Measurements from ENCODE around the gene NECTIN3. TPM values are rescaled to one million over a fixed set of nuclear protein-coding genes. Genes with fewer than 3 reads are reported as not detected.

NECTIN3 gene
- total and polyA plus RNA-seq, 2 of the 4 experiments (the other 2 are of a cell fraction) = 34.7 to 155 TPM

DNA sequence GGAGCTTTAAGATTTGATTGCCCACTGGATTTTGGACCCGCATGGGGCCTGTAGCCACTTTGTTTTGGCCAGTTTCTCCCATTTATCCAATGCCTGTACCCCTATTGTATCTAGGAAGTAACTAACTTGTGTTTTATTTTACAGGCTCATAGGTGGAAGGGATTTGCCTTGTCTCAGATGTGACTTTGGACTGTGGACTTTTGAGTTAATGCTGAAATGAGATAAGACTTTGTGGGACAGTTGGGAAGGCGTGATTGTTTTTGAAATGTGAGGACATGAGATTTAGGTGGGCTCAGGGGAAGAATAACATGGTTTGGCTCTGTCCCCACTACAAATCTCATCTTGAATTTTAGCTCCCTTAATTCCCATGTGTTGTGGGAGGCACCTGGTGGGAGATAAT, 30.7 kb upstream of the NECTIN3 start:
- TF ChIP-seq POLR2A (IDR thresholded peaks at IDR 0.05; ENCODE audit: low read depth, low read length) = no peak
- no peak for TF ChIP-seq MXI1 (IDR thresholded peaks at IDR 0.05; ENCODE audit: borderline replicate concordance, low read depth, low read length)
- TF ChIP-seq, protein P1, sequence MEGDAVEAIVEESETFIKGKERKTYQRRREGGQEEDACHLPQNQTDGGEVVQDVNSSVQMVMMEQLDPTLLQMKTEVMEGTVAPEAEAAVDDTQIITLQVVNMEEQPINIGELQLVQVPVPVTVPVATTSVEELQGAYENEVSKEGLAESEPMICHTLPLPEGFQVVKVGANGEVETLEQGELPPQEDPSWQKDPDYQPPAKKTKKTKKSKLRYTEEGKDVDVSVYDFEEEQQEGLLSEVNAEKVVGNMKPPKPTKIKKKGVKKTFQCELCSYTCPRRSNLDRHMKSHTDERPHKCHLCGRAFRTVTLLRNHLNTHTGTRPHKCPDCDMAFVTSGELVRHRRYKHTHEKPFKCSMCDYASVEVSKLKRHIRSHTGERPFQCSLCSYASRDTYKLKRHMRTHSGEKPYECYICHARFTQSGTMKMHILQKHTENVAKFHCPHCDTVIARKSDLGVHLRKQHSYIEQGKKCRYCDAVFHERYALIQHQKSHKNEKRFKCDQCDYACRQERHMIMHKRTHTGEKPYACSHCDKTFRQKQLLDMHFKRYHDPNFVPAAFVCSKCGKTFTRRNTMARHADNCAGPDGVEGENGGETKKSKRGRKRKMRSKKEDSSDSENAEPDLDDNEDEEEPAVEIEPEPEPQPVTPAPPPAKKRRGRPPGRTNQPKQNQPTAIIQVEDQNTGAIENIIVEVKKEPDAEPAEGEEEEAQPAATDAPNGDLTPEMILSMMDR (conservative IDR thresholded peaks at IDR 0.05; ENCODE audit: low read depth, low read length) = no peak
- TF ChIP-seq, protein P2, sequence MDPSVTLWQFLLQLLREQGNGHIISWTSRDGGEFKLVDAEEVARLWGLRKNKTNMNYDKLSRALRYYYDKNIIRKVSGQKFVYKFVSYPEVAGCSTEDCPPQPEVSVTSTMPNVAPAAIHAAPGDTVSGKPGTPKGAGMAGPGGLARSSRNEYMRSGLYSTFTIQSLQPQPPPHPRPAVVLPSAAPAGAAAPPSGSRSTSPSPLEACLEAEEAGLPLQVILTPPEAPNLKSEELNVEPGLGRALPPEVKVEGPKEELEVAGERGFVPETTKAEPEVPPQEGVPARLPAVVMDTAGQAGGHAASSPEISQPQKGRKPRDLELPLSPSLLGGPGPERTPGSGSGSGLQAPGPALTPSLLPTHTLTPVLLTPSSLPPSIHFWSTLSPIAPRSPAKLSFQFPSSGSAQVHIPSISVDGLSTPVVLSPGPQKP (IDR thresholded peaks at IDR 0.05; ENCODE audit: borderline replicate concordance, low read depth, low read length) = no peak
- no peak for TF ChIP-seq CHD1 (IDR thresholded peaks at IDR 0.05; ENCODE audit: low read depth, low read length)
- TF ChIP-seq MAZ (IDR thresholded peaks at IDR 0.05; ENCODE audit: borderline replicate concordance, low read depth, low read length) = no peak
- no peak for TF ChIP-seq FOS (IDR thresholded peaks at IDR 0.05; ENCODE audit: low read depth, low read length)
- TF ChIP-seq SMC3 (IDR thresholded peaks at IDR 0.05; ENCODE audit: low read depth, low read length) = no peak
- no peak for TF ChIP-seq MAFK (IDR thresholded peaks at IDR 0.05; ENCODE audit: low read depth, low read length)
- TF ChIP-seq RAD21 (IDR thresholded peaks at IDR 0.05; ENCODE audit: low read length) = no peak
- no peak for TF ChIP-seq BHLHE40 (IDR thresholded peaks at IDR 0.05; ENCODE audit: low read depth, low read length)
- TF ChIP-seq CEBPB (IDR thresholded peaks at IDR 0.05; ENCODE audit: low read depth, low read length) = no peak
- TF ChIP-seq RFX5 (IDR thresholded peaks at IDR 0.05; ENCODE audit: low read depth, low read length) = no peak
- WGBS, 2 experiments (ENCODE audit: extremely low coverage in 2 of 2, insufficient read length in 1 of 2) = no CpG with 5 or more reads among the region's 2 CpGs
- Histone ChIP-seq H4K5ac (ENCODE audit: low read depth, low read length) (no peak overlapping the region), H2AK5ac (ENCODE audit: low read depth, low read length) (no peak overlapping the region), H3K4ac (ENCODE audit: low read depth, low read length) (no peak overlapping the region), H3K9me3 (ENCODE audit: control insufficient read depth, insufficient read depth, low read length) (no peaks in the 10 kb centered on the region), H3K23ac (ENCODE audit: low read depth, low read length) (no peak overlapping the region), H3K4me3 (ENCODE audit: insufficient read depth, low read depth, low read length) (no peak overlapping the region), H3K27ac (ENCODE audit: insufficient read depth, low read length) (no peak overlapping the region), H3K14ac (replicated peaks; ENCODE audit: low read depth, low read length) (no peak overlapping the region), H3K9ac (ENCODE audit: low read depth, low read length) (no peak overlapping the region), H2AFZ (replicated peaks; ENCODE audit: low read length, poor library complexity) (no peak overlapping the region), H3K9me1 (ENCODE audit: insufficient read depth, low read length) (no peaks in the 10 kb centered on the region), H2BK5ac (ENCODE audit: low read depth, low read length, poor library complexity, severe bottlenecking) (no peak overlapping the region), H2BK20ac (ENCODE audit: low read depth, low read length) (no peak overlapping the region), H3K4me2 (ENCODE audit: low read depth, low read length) (no peak overlapping the region), H2AK9ac (replicated peaks; ENCODE audit: low read depth, low read length, poor library complexity) (no peak overlapping the region), H4K20me1 (ENCODE audit: insufficient read depth, low read length) (no peaks in the 10 kb centered on the region), H3K56ac (ENCODE audit: extremely low read depth, insufficient read depth, low read length) (no peak overlapping the region), H2BK120ac (ENCODE audit: low read depth, low read length) (no peak overlapping the region), H4K91ac (ENCODE audit: insufficient read depth, low read depth, low read length) (no peak overlapping the region), H3K27me3 (ENCODE audit: control insufficient read depth, insufficient read depth, low read length) (no peaks in the 10 kb centered on the region), H3K36me3 (ENCODE audit: control insufficient read depth, insufficient read depth, low read length) (no peaks in the 10 kb centered on the region), H3K4me1 (ENCODE audit: control insufficient read depth, insufficient read depth, low read length) (no peaks in the 10 kb centered on the region), H3K18ac (ENCODE audit: low read depth, low read length) (no peak overlapping the region), H3K79me1 (ENCODE audit: low read depth in 1 of 2, low read length in 2 of 2) (no peaks in the 10 kb centered on the region), H2BK15ac (ENCODE audit: low read depth, low read length) (no peak overlapping the region), H4K8ac (ENCODE audit: low read depth in 2 of 2, low read length in 2 of 2) (no peak overlapping the region)
- intact Hi-C loops (cut with micrococcal nuclease) (no loop called here), in situ Hi-C loops (cut with MboI; ENCODE audit: low sequenced_read_pairs) (no loop called here), dilution Hi-C loops (cut with HindIII; ENCODE audit: low sequenced_read_pairs, unreplicated experiment) (no loop called here)
- DNase-seq (no peak), ATAC-seq (ENCODE audit: low read depth) (no peak)
- BruUV-seq (replicated peaks) = no TSS peak
- ChIA-PET POLR2A (ENCODE audit: unreplicated experiment) (no interaction called here), CTCF (no interaction called here)

Measured in IMR-90 (cell line).